GM23338 (cell line): Measurements from ENCODE around the gene IPO13. TPM values are rescaled to one million over a fixed set of nuclear protein-coding genes. Genes with fewer than 3 reads are reported as not detected.

Source experiments
- ATAC-seq: fragments of 200-7000 bp; cut with Tn5 transposase; 3 replicates; pipeline ENCODE4 v1.9.1; 2020
- DNase-seq: peaks from one replicate; pipeline ENCODE4 v3.0.0-alpha.2; 2015; ENCODE audit warnings: low spot score
- H2AFZ ChIP-seq: fragments of 200-600 bp; sonication (generic); 2 replicates; pipeline ENCODE4 v1.8.0; 2016; ENCODE audit warnings: antibody characterized with exemption, mild to moderate bottlenecking, moderate library complexity
- H3F3A ChIP-seq: fragments of 200-600 bp; sonication (generic); replicated peaks from 2 replicates; pipeline ENCODE4 v1.8.0; 2017; ENCODE audit warnings: antibody characterized with exemption, mixed run types, low read depth
- H3K27ac ChIP-seq: fragments of 200-600 bp; sonication (generic); 2 replicates; pipeline ENCODE4 v1.6.1; 2016; ENCODE audit warnings: low read depth
- H3K27me3 ChIP-seq: fragments of 200-600 bp; sonication (generic); 2 replicates; pipeline ENCODE4 v1.8.0; 2016; ENCODE audit warnings: mild to moderate bottlenecking, mixed run types, moderate library complexity; ENCODE audit not compliant: insufficient read depth
- H3K36me3 ChIP-seq: fragments of 200-600 bp; sonication (generic); 2 replicates; pipeline ENCODE4 v1.8.0; 2016; ENCODE audit warnings: mild to moderate bottlenecking; ENCODE audit not compliant: insufficient read depth
- H3K4me1 ChIP-seq: fragments of 200-600 bp; sonication (generic); 2 replicates; pipeline ENCODE4 v1.8.0; 2016; ENCODE audit warnings: mild to moderate bottlenecking, moderate library complexity; ENCODE audit not compliant: insufficient read depth
- H3K4me2 ChIP-seq: fragments of 200-600 bp; sonication (generic); 2 replicates; pipeline ENCODE4 v1.7.1; 2017; ENCODE audit warnings: mixed run types
- H3K4me3 ChIP-seq: fragments of 200-600 bp; sonication (generic); 2 replicates; pipeline ENCODE4 v1.6.1; 2016; ENCODE audit warnings: mixed run types
- H3K79me2 ChIP-seq: fragments of 200-600 bp; sonication (generic); replicated peaks from 2 replicates; pipeline ENCODE4 v1.8.0; 2017; ENCODE audit warnings: mild to moderate bottlenecking; ENCODE audit not compliant: insufficient read depth
- H3K9me2 ChIP-seq: fragments of 200-600 bp; sonication (generic); 2 replicates; pipeline ENCODE4 v1.8.0; 2017; ENCODE audit not compliant: insufficient read depth
- H4K20me1 ChIP-seq: fragments of 200-600 bp; sonication (generic); replicated peaks from 2 replicates; pipeline ENCODE4 v1.8.0; 2017; ENCODE audit warnings: mild to moderate bottlenecking; ENCODE audit not compliant: insufficient read depth
- H3K27ac Mint-ChIP-seq: 2 replicates; pipeline ENCODE4 v1.8.0; 2020; ENCODE audit warnings: inconsistent platforms, mild to moderate bottlenecking, moderate library complexity, mixed read lengths
- H3K27me3 Mint-ChIP-seq: 3 replicates; pipeline ENCODE4 v1.8.0; 2022; ENCODE audit warnings: low read depth, mild to moderate bottlenecking, moderate library complexity, mixed read lengths, inconsistent platforms; ENCODE audit not compliant: insufficient read depth, poor library complexity
- H3K36me3 Mint-ChIP-seq: 3 replicates; pipeline ENCODE4 v1.8.0; 2021; ENCODE audit warnings: low read depth, mild to moderate bottlenecking, inconsistent platforms, moderate library complexity, mixed read lengths
- H3K4me1 Mint-ChIP-seq: 3 replicates; pipeline ENCODE4 v1.8.0; 2020; ENCODE audit warnings: mild to moderate bottlenecking, inconsistent platforms, mixed read lengths
- H3K4me3 Mint-ChIP-seq: 3 replicates; pipeline ENCODE4 v1.8.0; 2021; ENCODE audit warnings: moderate library complexity, mild to moderate bottlenecking, inconsistent platforms, mixed read lengths
- H3K9me3 Mint-ChIP-seq: 3 replicates; pipeline ENCODE4 v1.8.0; 2020; ENCODE audit warnings: moderate library complexity, mild to moderate bottlenecking, inconsistent platforms, mixed read lengths
- CREB1 ChIP-seq: fragments of 250-450 bp; sonication (Bioruptor Pico); IDR thresholded peaks from 2 replicates; pipeline ENCODE4 v1.5.0; 2020; ENCODE audit warnings: low read depth, mild to moderate bottlenecking, moderate library complexity
- EZH2 ChIP-seq: fragments of 200-600 bp; sonication (generic); IDR thresholded peaks from one replicate; pipeline ENCODE4 v1.8.0; 2017; ENCODE audit warnings: antibody characterized with exemption, mild to moderate bottlenecking, low read depth; ENCODE audit not compliant: unreplicated experiment
- JUNB ChIP-seq: IDR thresholded peaks from one replicate; pipeline ENCODE4 v1.6.1; 2016; ENCODE audit warnings: antibody characterized with exemption; ENCODE audit not compliant: unreplicated experiment
- NANOG ChIP-seq: IDR thresholded peaks from 2 replicates; pipeline ENCODE4 v1.6.1; 2016; ENCODE audit warnings: antibody characterized with exemption, borderline replicate concordance
- POLR2AphosphoS5 ChIP-seq: IDR thresholded peaks from 2 replicates; pipeline ENCODE4 v1.6.1; 2016; ENCODE audit warnings: antibody characterized with exemption, low read depth
- STAT1 ChIP-seq: IDR thresholded peaks from one replicate; pipeline ENCODE4 v1.6.1; 2016; ENCODE audit warnings: antibody characterized with exemption; ENCODE audit not compliant: unreplicated experiment
- ZNF331 ChIP-seq: fragments of 250-450 bp; sonication (Bioruptor Pico); IDR thresholded peaks from 2 replicates; pipeline ENCODE4 v1.5.0; 2020; ENCODE audit warnings: low read depth, mild to moderate bottlenecking, moderate library complexity
- polyA plus RNA-seq: library from polyadenylated mRNA; unstranded; fragments of >200 nt; fragmentation: Nextera tagmentation; extraction: Ambion mirVana; gene quantifications from 2 replicates; pipeline ENCODE4 v1.2.1, GENCODE V29; 2016
- total RNA-seq: library from RNA; depleted of rRNA; stranded (reverse); fragments of >200 nt; shearing (Covaris generic); gene quantifications from 2 replicates; pipeline ENCODE4 v1.2.3, GENCODE V29; 2014
- TF ChIP-seq, protein P1 (sequence below): fragments of 250-450 bp; sonication (Bioruptor Pico); IDR thresholded peaks from 2 replicates; pipeline ENCODE4 v1.5.0; 2020; ENCODE audit warnings: mild to moderate bottlenecking, moderate library complexity

Gene IPO13
- total and polyA plus RNA-seq, 2 experiments from 2014 or later: 10.4 to 22.8 TPM

DNA sequence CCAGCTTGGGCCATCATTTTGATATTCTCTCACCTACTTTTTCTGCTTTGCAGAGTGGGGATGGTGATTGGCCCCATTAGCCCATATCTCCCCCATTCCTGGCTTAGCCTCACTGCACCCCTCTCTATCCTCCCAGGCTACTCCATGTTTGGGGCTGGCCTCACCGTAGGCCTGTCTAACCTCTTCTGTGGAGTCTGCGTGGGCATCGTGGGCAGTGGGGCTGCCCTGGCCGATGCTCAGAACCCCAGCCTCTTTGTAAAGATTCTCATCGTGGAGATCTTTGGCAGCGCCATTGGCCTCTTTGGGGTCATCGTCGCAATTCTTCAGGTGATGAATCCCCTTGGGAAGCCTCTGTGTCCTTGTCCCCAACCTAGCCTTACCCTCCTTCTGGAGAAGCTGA, 30.1 kb downstream of the IPO13 start (continued):
- TF ChIP-seq, protein P1, sequence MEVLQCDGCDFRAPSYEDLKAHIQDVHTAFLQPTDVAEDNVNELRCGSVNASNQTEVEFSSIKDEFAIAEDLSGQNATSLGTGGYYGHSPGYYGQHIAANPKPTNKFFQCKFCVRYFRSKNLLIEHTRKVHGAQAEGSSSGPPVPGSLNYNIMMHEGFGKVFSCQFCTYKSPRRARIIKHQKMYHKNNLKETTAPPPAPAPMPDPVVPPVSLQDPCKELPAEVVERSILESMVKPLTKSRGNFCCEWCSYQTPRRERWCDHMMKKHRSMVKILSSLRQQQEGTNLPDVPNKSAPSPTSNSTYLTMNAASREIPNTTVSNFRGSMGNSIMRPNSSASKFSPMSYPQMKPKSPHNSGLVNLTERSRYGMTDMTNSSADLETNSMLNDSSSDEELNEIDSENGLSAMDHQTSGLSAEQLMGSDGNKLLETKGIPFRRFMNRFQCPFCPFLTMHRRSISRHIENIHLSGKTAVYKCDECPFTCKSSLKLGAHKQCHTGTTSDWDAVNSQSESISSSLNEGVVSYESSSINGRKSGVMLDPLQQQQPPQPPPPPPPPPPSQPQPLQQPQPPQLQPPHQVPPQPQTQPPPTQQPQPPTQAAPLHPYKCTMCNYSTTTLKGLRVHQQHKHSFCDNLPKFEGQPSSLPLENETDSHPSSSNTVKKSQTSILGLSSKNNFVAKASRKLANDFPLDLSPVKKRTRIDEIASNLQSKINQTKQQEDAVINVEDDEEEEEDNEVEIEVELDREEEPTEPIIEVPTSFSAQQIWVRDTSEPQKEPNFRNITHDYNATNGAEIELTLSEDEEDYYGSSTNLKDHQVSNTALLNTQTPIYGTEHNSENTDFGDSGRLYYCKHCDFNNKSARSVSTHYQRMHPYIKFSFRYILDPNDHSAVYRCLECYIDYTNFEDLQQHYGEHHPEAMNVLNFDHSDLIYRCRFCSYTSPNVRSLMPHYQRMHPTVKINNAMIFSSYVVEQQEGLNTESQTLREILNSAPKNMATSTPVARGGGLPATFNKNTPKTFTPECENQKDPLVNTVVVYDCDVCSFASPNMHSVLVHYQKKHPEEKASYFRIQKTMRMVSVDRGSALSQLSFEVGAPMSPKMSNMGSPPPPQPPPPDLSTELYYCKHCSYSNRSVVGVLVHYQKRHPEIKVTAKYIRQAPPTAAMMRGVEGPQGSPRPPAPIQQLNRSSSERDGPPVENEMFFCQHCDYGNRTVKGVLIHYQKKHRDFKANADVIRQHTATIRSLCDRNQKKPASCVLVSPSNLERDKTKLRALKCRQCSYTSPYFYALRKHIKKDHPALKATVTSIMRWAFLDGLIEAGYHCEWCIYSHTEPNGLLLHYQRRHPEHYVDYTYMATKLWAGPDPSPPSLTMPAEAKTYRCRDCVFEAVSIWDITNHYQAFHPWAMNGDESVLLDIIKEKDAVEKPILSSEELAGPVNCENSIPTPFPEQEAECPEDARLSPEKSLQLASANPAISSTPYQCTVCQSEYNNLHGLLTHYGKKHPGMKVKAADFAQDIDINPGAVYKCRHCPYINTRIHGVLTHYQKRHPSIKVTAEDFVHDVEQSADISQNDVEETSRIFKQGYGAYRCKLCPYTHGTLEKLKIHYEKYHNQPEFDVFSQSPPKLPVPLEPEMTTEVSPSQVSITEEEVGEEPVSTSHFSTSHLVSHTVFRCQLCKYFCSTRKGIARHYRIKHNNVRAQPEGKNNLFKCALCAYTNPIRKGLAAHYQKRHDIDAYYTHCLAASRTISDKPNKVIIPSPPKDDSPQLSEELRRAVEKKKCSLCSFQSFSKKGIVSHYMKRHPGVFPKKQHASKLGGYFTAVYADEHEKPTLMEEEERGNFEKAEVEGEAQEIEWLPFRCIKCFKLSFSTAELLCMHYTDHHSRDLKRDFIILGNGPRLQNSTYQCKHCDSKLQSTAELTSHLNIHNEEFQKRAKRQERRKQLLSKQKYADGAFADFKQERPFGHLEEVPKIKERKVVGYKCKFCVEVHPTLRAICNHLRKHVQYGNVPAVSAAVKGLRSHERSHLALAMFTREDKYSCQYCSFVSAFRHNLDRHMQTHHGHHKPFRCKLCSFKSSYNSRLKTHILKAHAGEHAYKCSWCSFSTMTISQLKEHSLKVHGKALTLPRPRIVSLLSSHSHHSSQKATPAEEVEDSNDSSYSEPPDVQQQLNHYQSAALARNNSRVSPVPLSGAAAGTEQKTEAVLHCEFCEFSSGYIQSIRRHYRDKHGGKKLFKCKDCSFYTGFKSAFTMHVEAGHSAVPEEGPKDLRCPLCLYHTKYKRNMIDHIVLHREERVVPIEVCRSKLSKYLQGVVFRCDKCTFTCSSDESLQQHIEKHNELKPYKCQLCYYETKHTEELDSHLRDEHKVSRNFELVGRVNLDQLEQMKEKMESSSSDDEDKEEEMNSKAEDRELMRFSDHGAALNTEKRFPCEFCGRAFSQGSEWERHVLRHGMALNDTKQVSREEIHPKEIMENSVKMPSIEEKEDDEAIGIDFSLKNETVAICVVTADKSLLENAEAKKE (CRISPR knock-in tag): no peak
- TF ChIP-seq POLR2AphosphoS5: no peak
- TF ChIP-seq NANOG: no peak
- no peak for TF ChIP-seq JUNB
- no peak for TF ChIP-seq CREB1 (CRISPR knock-in tag)
- TF ChIP-seq EZH2: no peak
- no peak for TF ChIP-seq STAT1

DNA sequence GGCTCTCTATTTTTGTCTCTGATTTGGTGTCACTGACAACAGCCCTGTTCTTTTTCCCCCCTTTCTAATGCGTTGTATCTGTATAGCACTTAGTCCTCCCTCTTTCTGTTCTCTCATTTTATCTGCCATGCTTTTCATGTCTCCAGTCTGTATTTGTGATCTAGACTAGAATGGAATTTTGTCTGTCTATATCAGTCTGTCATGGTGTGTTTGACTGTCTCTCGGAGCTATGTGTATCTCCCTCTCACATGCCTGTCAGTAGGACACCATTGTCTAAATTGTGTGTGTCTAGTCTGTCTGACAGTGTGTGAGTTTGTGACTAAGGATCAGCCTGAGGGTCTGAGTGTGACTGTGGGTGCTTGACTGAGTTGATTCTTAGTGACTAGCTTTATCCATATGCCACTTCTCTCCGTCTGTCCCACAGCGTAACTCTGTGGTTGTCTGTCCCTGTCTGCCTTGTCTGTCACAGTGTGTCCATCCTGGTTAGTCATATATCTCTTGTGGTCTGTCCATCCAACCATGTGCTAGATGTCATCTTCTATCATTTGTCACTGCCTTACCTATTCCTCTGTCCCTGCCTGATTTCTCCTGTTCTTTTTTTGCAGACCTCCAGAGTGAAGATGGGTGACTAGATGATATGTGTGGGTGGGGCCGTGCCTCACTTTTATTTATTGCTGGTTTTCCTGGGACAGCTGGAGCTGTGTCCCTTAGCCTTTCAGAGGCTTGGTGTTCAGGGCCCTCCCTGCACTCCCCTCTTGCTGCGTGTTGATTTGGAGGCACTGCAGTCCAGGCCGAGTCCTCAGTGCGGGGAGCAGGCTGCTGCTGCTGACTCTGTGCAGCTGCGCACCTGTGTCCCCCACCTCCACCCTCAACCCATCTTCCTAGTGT, 30.9 kb downstream of the IPO13 start:
- H3K27ac Mint-ChIP-seq: no peak overlapping the region
- H3K4me1 ChIP-seq: peaks cover 29% of the 10 kb centered on the region
- no peak for TF ChIP-seq POLR2AphosphoS5
- TF ChIP-seq JUNB: no peak
- TF ChIP-seq, protein P1 (CRISPR knock-in tag): no peak
- TF ChIP-seq ZNF331: no peak
- no peak for TF ChIP-seq EZH2

More for the DNA sequence above, 30.9 kb downstream of the IPO13 start:
- Mint-ChIP-seq H3K9me3 (no peaks in the 10 kb centered on the region), H3K27me3 (peaks cover 35% of the 10 kb centered on the region), H3K4me3 (peak overlapping the region; percentile 90; the same call in 2 of the 3 replicates), H3K4me1 (peaks cover 45% of the 10 kb centered on the region), H3K36me3 (peaks cover 54% of the 10 kb centered on the region)
- peaks cover 19% of the 10 kb centered on the region for H4K20me1 ChIP-seq
- H3K4me2 ChIP-seq: peak overlapping the region; percentile 98; the same call in 1 of the 2 replicates
- peaks cover 16% of the 10 kb centered on the region for H3K79me2 ChIP-seq
- no peaks in the 10 kb centered on the region for H3K9me2 ChIP-seq
- ATAC-seq: no peak
- no peak overlapping the region for H3K27ac ChIP-seq
- peaks cover 29% of the 10 kb centered on the region; the same call in 1 of the 2 replicates for H3F3A ChIP-seq
- H3K4me3 ChIP-seq: peak overlapping the region; percentile 88
- H3K36me3 ChIP-seq: 0 out of 2 replicates have a peak, but pooled peaks cover 7% of the 10 kb centered on the region
- no peak overlapping the region for H2AFZ ChIP-seq
- H3K27me3 ChIP-seq: no peaks in the 10 kb centered on the region
- no peak for DNase-seq
